ENCODE measurements around the gene RAC2.

The RAC2 gene

GRCh38 chr22:37282385-37282677 is 38.3 kb upstream of the RAC2 start, which contains the start of gene CYTH4:
TSS of gene CYTH4 (plus strand) at chr22:37282508. CDS start at chr22:37282570, 62 bp downstream.
- H2AFZ ChIP-seq (ENCODE audit: low read depth, low read length) = peak within 1 kb of the TSS; percentile 58; the same call in 1 of the 2 replicates
- peaks cover 44% of the 10 kb centered on the region for H3K4me1 ChIP-seq (ENCODE audit: low read length)
- H4K20me1 ChIP-seq (ENCODE audit: insufficient read depth, low read length) = 0 out of 2 replicates have a peak, but pooled peaks cover 12% of the 10 kb centered on the region
- H3K4me2 ChIP-seq (ENCODE audit: low read length) = peak within 1 kb of the TSS; percentile 94
- peak within 1 kb of the TSS; percentile 89 for H3K27ac ChIP-seq (ENCODE audit: low read length)
- H3K79me2 ChIP-seq (ENCODE audit: low read length) = peaks cover 43% of the 10 kb centered on the region
- H3K9me3 ChIP-seq (ENCODE audit: insufficient read depth, low read length) = no peaks in the 10 kb centered on the region
- H3K27me3 ChIP-seq (ENCODE audit: low read depth, low read length) = no peaks in the 10 kb centered on the region
- H3K4me3 ChIP-seq (ENCODE audit: low read length) = peak within 1 kb of the TSS; percentile 94
- H3K36me3 ChIP-seq (replicated peaks; ENCODE audit: low read depth, low read length) = peaks cover 23% of the 10 kb centered on the region
- TF ChIP-seq EZH2phosphoT487 (IDR thresholded peaks at IDR 0.05; ENCODE audit: low read depth) (no peak), CTCF (IDR thresholded peaks at IDR 0.05; ENCODE audit: low read depth, low read length) (no peak)
- H3K9ac ChIP-seq (ENCODE audit: low read length) = peak within 1 kb of the TSS; percentile 90

- TF ChIP-seq EZH2phosphoT487 (IDR thresholded peaks at IDR 0.05; ENCODE audit: low read depth) (no peak), CTCF (IDR thresholded peaks at IDR 0.05; ENCODE audit: low read depth, low read length) (no peak)
- Histone ChIP-seq H3K36me3 (replicated peaks; ENCODE audit: low read depth, low read length) (peaks cover 21% of the 10 kb centered on the region), H4K20me1 (ENCODE audit: insufficient read depth, low read length) (0 out of 2 replicates have a peak, but pooled peaks cover 7% of the 10 kb centered on the region), H3K4me1 (ENCODE audit: low read length) (peaks cover 44% of the 10 kb centered on the region), H3K79me2 (ENCODE audit: low read length) (peaks cover 43% of the 10 kb centered on the region), H3K27ac (ENCODE audit: low read length) (peak overlapping the region; percentile 89), H3K9me3 (ENCODE audit: insufficient read depth, low read length) (no peaks in the 10 kb centered on the region), H2AFZ (ENCODE audit: low read depth, low read length) (peak overlapping the region; percentile 58; the same call in 1 of the 2 replicates), H3K4me3 (ENCODE audit: low read length) (peak overlapping the region; percentile 94), H3K4me2 (ENCODE audit: low read length) (peak overlapping the region; percentile 94), H3K27me3 (ENCODE audit: low read depth, low read length) (no peaks in the 10 kb centered on the region), H3K9ac (ENCODE audit: low read length) (peak overlapping the region; percentile 90)
Observed at GRCh38 chr22:37281646-37282384, 37.7 kb upstream of the RAC2 start.

- no peak for TF ChIP-seq CTCF (IDR thresholded peaks at IDR 0.05; ENCODE audit: low read depth, low read length)
- TF ChIP-seq EZH2phosphoT487 (IDR thresholded peaks at IDR 0.05; ENCODE audit: low read depth) = no peak
- H3K9ac ChIP-seq (ENCODE audit: low read length) = no peak overlapping the region
- H3K4me1 ChIP-seq (ENCODE audit: low read length) = peaks cover 44% of the 10 kb centered on the region
- H2AFZ ChIP-seq (ENCODE audit: low read depth, low read length) = no peak overlapping the region
- H3K4me2 ChIP-seq (ENCODE audit: low read length) = 0 out of 2 replicates have a peak overlapping the region, but pooled peaks have one; percentile 94
- no peak overlapping the region for H3K4me3 ChIP-seq (ENCODE audit: low read length)
- peaks cover 17% of the 10 kb centered on the region for H3K36me3 ChIP-seq (replicated peaks; ENCODE audit: low read depth, low read length)
- H4K20me1 ChIP-seq (ENCODE audit: insufficient read depth, low read length) = 0 out of 2 replicates have a peak, but pooled peaks cover under 1% of the 10 kb centered on the region
- peaks cover 38% of the 10 kb centered on the region for H3K79me2 ChIP-seq (ENCODE audit: low read length)
- H3K9me3 ChIP-seq (ENCODE audit: insufficient read depth, low read length) = no peaks in the 10 kb centered on the region
- H3K27ac ChIP-seq (ENCODE audit: low read length) = no peak overlapping the region
- H3K27me3 ChIP-seq (ENCODE audit: low read depth, low read length) = no peaks in the 10 kb centered on the region
Observed at GRCh38 chr22:37281195-37281594, 37.1 kb upstream of the RAC2 start.

- Histone ChIP-seq H3K27me3 (ENCODE audit: low read depth, low read length) (no peaks in the 10 kb centered on the region), H3K4me2 (ENCODE audit: low read length) (no peak overlapping the region), H3K9ac (ENCODE audit: low read length) (no peak overlapping the region), H4K20me1 (ENCODE audit: insufficient read depth, low read length) (no peaks in the 10 kb centered on the region), H3K4me1 (ENCODE audit: low read length) (peaks cover 45% of the 10 kb centered on the region), H3K27ac (ENCODE audit: low read length) (no peak overlapping the region), H3K4me3 (ENCODE audit: low read length) (no peak overlapping the region), H3K36me3 (replicated peaks; ENCODE audit: low read depth, low read length) (peaks cover 13% of the 10 kb centered on the region), H3K79me2 (ENCODE audit: low read length) (peaks cover 33% of the 10 kb centered on the region), H3K9me3 (ENCODE audit: insufficient read depth, low read length) (no peaks in the 10 kb centered on the region), H2AFZ (ENCODE audit: low read depth, low read length) (no peak overlapping the region)
- no peak for TF ChIP-seq EZH2phosphoT487 (IDR thresholded peaks at IDR 0.05; ENCODE audit: low read depth)
- TF ChIP-seq CTCF (IDR thresholded peaks at IDR 0.05; ENCODE audit: low read depth, low read length) = no peak
Observed at GRCh38 chr22:37280718-37281117, 36.6 kb upstream of the RAC2 start.
